GM18505 (cell line): ENCODE measurements around the gene AKAP5.

Experiments
- ATAC-seq: cut with Tn5 transposase; IDR thresholded peaks from one replicate; pipeline ENCODE4 v1.9.1; 2021; ENCODE audit not compliant: unreplicated experiment
- POLR2A ChIP-seq: IDR thresholded peaks from 4 replicates; pipeline ENCODE4 v1.6.1; 2011; ENCODE audit warnings: borderline replicate concordance; ENCODE audit not compliant: insufficient read depth, insufficient read length; ENCODE audit errors: extremely low read depth

The AKAP5 gene

GRCh38 chr14:64465191-64465822 is at the start of gene AKAP5:
Gene AKAP5 (plus strand): TSS chr14:64465499. CDS start chr14:64468395, 2,896 bp downstream.
- TF ChIP-seq POLR2A, result no peak
- ATAC-seq, result peak; percentile 61

GRCh38 chr14:64416348-64416932 is 48.9 kb upstream of the AKAP5 start:
- ATAC-seq, result no peak
- TF ChIP-seq POLR2A, result no peak

- TF ChIP-seq POLR2A, result no peak
- ATAC-seq, result no peak
These were observed 48.1 kb upstream of the AKAP5 start for GRCh38 chr14:64417055-64417770.

GRCh38 chr14:64417771-64418125 is 47.6 kb upstream of the AKAP5 start:
- TF ChIP-seq POLR2A, result no peak
- no peak for ATAC-seq

- ATAC-seq, result no peak
- no peak for TF ChIP-seq POLR2A
These were observed 46.3 kb upstream of the AKAP5 start for GRCh38 chr14:64419003-64419402.

- ATAC-seq, result no peak
- no peak for TF ChIP-seq POLR2A
These were observed 44.1 kb upstream of the AKAP5 start for GRCh38 chr14:64421166-64421565.

GRCh38 chr14:64422005-64422404 is 43.3 kb upstream of the AKAP5 start:
- ATAC-seq, result no peak
- no peak for TF ChIP-seq POLR2A

- TF ChIP-seq POLR2A, result no peak
- no peak for ATAC-seq
These were observed 42.5 kb upstream of the AKAP5 start for GRCh38 chr14:64422756-64423155.

GRCh38 chr14:64423987-64424386 is 41.3 kb upstream of the AKAP5 start:
- no peak for ATAC-seq
- TF ChIP-seq POLR2A, result no peak

- TF ChIP-seq POLR2A, result no peak
- ATAC-seq, result no peak
These were observed 30.8 kb upstream of the AKAP5 start for GRCh38 chr14:64434528-64434927.

- TF ChIP-seq POLR2A, result no peak
- no peak for ATAC-seq
These were observed 27.0 kb upstream of the AKAP5 start for GRCh38 chr14:64438181-64438841.

- ATAC-seq, result no peak
- TF ChIP-seq POLR2A, result no peak
These were observed 26.2 kb upstream of the AKAP5 start for GRCh38 chr14:64439141-64439540.

- TF ChIP-seq POLR2A, result no peak
These were observed 24.8 kb upstream of the AKAP5 start for GRCh38 chr14:64440494-64440893.

GRCh38 chr14:64442300-64442988 is 22.9 kb upstream of the AKAP5 start:
- TF ChIP-seq POLR2A, result no peak
- no peak for ATAC-seq

More at GRCh38 chr14:64440494-64440893, 24.8 kb upstream of the AKAP5 start:
- ATAC-seq, result no peak

GRCh38 chr14:64444140-64444539 is 21.2 kb upstream of the AKAP5 start:
- no peak for ATAC-seq

More at GRCh38 chr14:64444140-64444539, 21.2 kb upstream of the AKAP5 start:
- no peak for TF ChIP-seq POLR2A
